HEK293T (cell line): Measurements from ENCODE around the gene RTRAF.

Experiments
- BHLHE40 ChIP-seq: fragments of 450-650 bp; IDR thresholded peaks from 2 replicates; pipeline ENCODE4 v1.6.1; 2016; ENCODE audit warnings: mild to moderate bottlenecking, moderate library complexity, borderline replicate concordance
- CTBP1 ChIP-seq: fragments of 450-650 bp; IDR thresholded peaks from 2 replicates; pipeline ENCODE4 v1.6.1; 2016; ENCODE audit warnings: borderline replicate concordance
- ELF4 ChIP-seq: fragments of 450-650 bp; IDR thresholded peaks from 2 replicates; pipeline ENCODE4 v1.6.1; 2017; ENCODE audit warnings: antibody characterized with exemption
- FOXA1 ChIP-seq: fragments of 450-650 bp; IDR thresholded peaks from 2 replicates; pipeline ENCODE4 v1.6.1; 2016; ENCODE audit warnings: mild to moderate bottlenecking
- FOXM1 ChIP-seq: fragments of 450-650 bp; IDR thresholded peaks from 2 replicates; pipeline ENCODE4 v1.6.1; 2017; ENCODE audit warnings: mild to moderate bottlenecking, borderline replicate concordance
- HDGF ChIP-seq: fragments of 450-650 bp; IDR thresholded peaks from 2 replicates; pipeline ENCODE4 v1.6.1; 2017; ENCODE audit warnings: antibody characterized with exemption, borderline replicate concordance
- LEF1 ChIP-seq: fragments of 450-650 bp; IDR thresholded peaks from 2 replicates; pipeline ENCODE4 v1.6.1; 2017; ENCODE audit warnings: mild to moderate bottlenecking, borderline replicate concordance
- SP1 ChIP-seq: fragments of 450-650 bp; IDR thresholded peaks from 2 replicates; pipeline ENCODE4 v1.6.1; 2017
- SUZ12 ChIP-seq: fragments of 450-650 bp; IDR thresholded peaks from 2 replicates; pipeline ENCODE4 v1.6.1; 2016; ENCODE audit warnings: mild to moderate bottlenecking
- TARDBP ChIP-seq: fragments of 450-650 bp; IDR thresholded peaks from 2 replicates; pipeline ENCODE4 v1.6.1; 2016

GRCh38 chr14:52051251-52051650 is 61.9 kb downstream of the RTRAF start:
- TF ChIP-seq ELF4 (no peak), SUZ12 (no peak), HDGF (no peak), FOXM1 (no peak), CTBP1 (no peak), SP1 (no peak), BHLHE40 (no peak), FOXA1 (no peak), TARDBP (no peak), LEF1 (no peak)
